ENCODE data around the gene SPHK1. TPM values are rescaled to one million over a fixed set of nuclear protein-coding genes. Genes with fewer than 3 reads are reported as not detected.

Gene SPHK1
- total RNA-seq, 1 experiment from 2014 or later = 18.2 TPM

DNA sequence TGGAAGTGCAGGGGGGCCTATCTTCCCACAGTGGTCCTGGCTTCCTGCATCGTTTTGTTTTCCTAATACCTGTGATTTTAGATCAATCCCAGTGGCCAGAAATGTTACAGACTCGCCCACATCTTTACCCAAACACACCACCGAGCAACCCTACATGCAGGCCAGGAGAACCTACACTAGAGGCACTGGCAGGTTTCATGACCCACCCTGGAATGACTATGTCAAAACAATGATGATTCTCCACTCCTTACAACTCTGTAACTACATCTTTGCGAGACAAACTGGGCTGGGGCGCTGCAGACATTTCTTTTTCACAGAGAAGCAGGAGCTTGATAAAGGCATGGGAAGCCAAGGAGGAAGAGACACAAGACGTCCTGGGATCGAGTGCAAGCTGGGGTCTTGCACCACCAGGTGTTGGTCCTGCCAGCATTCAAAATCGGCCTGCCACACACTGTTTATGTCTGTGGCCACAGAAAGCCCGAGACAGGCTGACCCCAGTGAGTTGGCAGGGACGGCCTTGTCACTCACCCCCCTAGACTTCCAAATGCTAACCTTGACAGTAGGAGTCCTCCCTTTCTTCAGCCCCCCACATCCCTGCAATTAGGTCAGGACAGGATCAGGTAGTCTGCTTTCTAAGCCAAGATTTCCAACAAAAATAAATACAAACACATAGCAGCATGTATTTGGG is 36.1 kb downstream of the SPHK1 start:
- no peaks in the 10 kb centered on the region for H3K27me3 ChIP-seq (ENCODE audit: control insufficient read depth, insufficient read depth, low read length)
- no peaks in the 10 kb centered on the region; the same call in 1 of the 2 replicates for H3K4me1 ChIP-seq (ENCODE audit: control insufficient read depth, insufficient read depth, low read length)
- ChIA-PET POLR2A (no interaction called here), CTCF (no interaction called here)
- ATAC-seq (no peak), DNase-seq (ENCODE audit: low read depth, low spot score) (no peak)
- intact Hi-C loops (cut with micrococcal nuclease; ENCODE audit: unreplicated experiment) = no loop called here
- in situ Hi-C loops (cut with HindIII; ENCODE audit: low pct_unique_long_range_greater_than_20kb, low sequenced_read_pairs) = no loop called here
- no peak for TF ChIP-seq SIN3A (IDR thresholded peaks at IDR 0.05; ENCODE audit: borderline replicate concordance, insufficient read depth, low read depth, low read length)
- no peak for TF ChIP-seq REST (IDR thresholded peaks at IDR 0.05; ENCODE audit: insufficient read depth in 1 of 2, low read depth in 2 of 2, low read length in 1 of 2)
- no peak for TF ChIP-seq CTCF (IDR thresholded peaks at IDR 0.05)
- TF ChIP-seq POLR2AphosphoS5 (IDR thresholded peaks at IDR 0.05; ENCODE audit: low read depth, low read length) = no peak
- no peak for TF ChIP-seq TCF7L2 (IDR thresholded peaks at IDR 0.05; ENCODE audit: low read depth, low read length)
- BruUV-seq (replicated peaks) = no TSS peak
- H3K9me3 ChIP-seq (ENCODE audit: control insufficient read depth, insufficient read depth, low read depth, low read length) = no peaks in the 10 kb centered on the region
- no peaks in the 10 kb centered on the region for H3K36me3 ChIP-seq (ENCODE audit: control insufficient read depth, insufficient read depth, low read length)
- no peak overlapping the region for H3K4me3 ChIP-seq (ENCODE audit: low read depth in 2 of 2, low read length in 2 of 2)
- H3K27ac ChIP-seq (ENCODE audit: low read length) = no peak overlapping the region

GRCh38 chr17:76421044-76421407 is 36.6 kb downstream of the SPHK1 start:
- in situ Hi-C loops (cut with HindIII; ENCODE audit: low pct_unique_long_range_greater_than_20kb, low sequenced_read_pairs) (no loop called here), intact Hi-C loops (cut with micrococcal nuclease; ENCODE audit: unreplicated experiment) (no loop called here)
- TF ChIP-seq TCF7L2 (IDR thresholded peaks at IDR 0.05; ENCODE audit: low read depth, low read length) (no peak), CTCF (IDR thresholded peaks at IDR 0.05) (no peak), REST (IDR thresholded peaks at IDR 0.05; ENCODE audit: insufficient read depth in 1 of 2, low read depth in 2 of 2, low read length in 1 of 2) (no peak), SIN3A (IDR thresholded peaks at IDR 0.05; ENCODE audit: borderline replicate concordance, insufficient read depth, low read depth, low read length) (no peak), POLR2AphosphoS5 (IDR thresholded peaks at IDR 0.05; ENCODE audit: low read depth, low read length) (no peak)
- Histone ChIP-seq H3K4me1 (ENCODE audit: control insufficient read depth, insufficient read depth, low read length) (no peaks in the 10 kb centered on the region; the same call in 1 of the 2 replicates), H3K4me3 (ENCODE audit: low read depth in 2 of 2, low read length in 2 of 2) (no peak overlapping the region), H3K36me3 (ENCODE audit: control insufficient read depth, insufficient read depth, low read length) (no peaks in the 10 kb centered on the region), H3K27me3 (ENCODE audit: control insufficient read depth, insufficient read depth, low read length) (no peaks in the 10 kb centered on the region), H3K27ac (ENCODE audit: low read length) (no peak overlapping the region), H3K9me3 (ENCODE audit: control insufficient read depth, insufficient read depth, low read depth, low read length) (no peaks in the 10 kb centered on the region)
- no TSS peak for BruUV-seq (replicated peaks)
- DNase-seq (ENCODE audit: low read depth, low spot score) (no peak), ATAC-seq (no peak)
- ChIA-PET POLR2A (no interaction called here), CTCF (no interaction called here)

Measured in Panc1 (cell line).